ENCODE results near the gene TBL2.
A peak's percentile ranks its signal among the peaks of the same experiment; 100 is the strongest.
"Not testable (repeated sequence)": the region's sequence is repeated elsewhere in the genome, so short reads cannot be mapped to it uniquely, and the experiment has no call there.

The TBL2 gene

GRCh38 chr7:73533742-73534141 lies 44.6 kb downstream of the TBL2 start:
- no peak for DNase-seq (ENCODE audit: low read depth)
- no peak for TF ChIP-seq CTCF (conservative IDR thresholded peaks at IDR 0.05; ENCODE audit: low read depth, low read length)

GRCh38 chr7:73532224-73532623 lies 46.2 kb downstream of the TBL2 start:
- H3K4me3 ChIP-seq (ENCODE audit: low read depth, low read length): no peak overlapping the region
- TF ChIP-seq CTCF (conservative IDR thresholded peaks at IDR 0.05; ENCODE audit: low read depth, low read length): no peak
- DNase-seq (ENCODE audit: low read depth): no peak

More at GRCh38 chr7:73533742-73534141, 44.6 kb downstream of the TBL2 start:
- H3K4me3 ChIP-seq (ENCODE audit: low read depth, low read length): no peak overlapping the region

GRCh38 chr7:73530800-73531199 lies 47.6 kb downstream of the TBL2 start:
- no peak for TF ChIP-seq CTCF (conservative IDR thresholded peaks at IDR 0.05; ENCODE audit: low read depth, low read length)
- no peak overlapping the region for H3K4me3 ChIP-seq (ENCODE audit: low read depth, low read length)
- no peak for DNase-seq (ENCODE audit: low read depth)

GRCh38 chr7:73526896-73527821 lies 51.2 kb downstream of the TBL2 start:
- DNase-seq (ENCODE audit: low read depth): no peak
- TF ChIP-seq CTCF (conservative IDR thresholded peaks at IDR 0.05; ENCODE audit: low read depth, low read length): no peak
- no peak overlapping the region for H3K4me3 ChIP-seq (ENCODE audit: low read depth, low read length)

- not testable (repeated sequence) for H3K4me3 ChIP-seq (ENCODE audit: low read depth, low read length); DNase-seq (ENCODE audit: low read depth)
Measured at GRCh38 chr7:73526158-73526494, 52.3 kb downstream of the TBL2 start.

- peak; percentile 99 for DNase-seq (ENCODE audit: low read depth)
- no peak for TF ChIP-seq CTCF (conservative IDR thresholded peaks at IDR 0.05; ENCODE audit: low read depth, low read length)
- peak within 1 kb of the TSS; percentile 80 for H3K4me3 ChIP-seq (ENCODE audit: low read depth, low read length)
Measured at GRCh38 chr7:73522105-73522872, 56.1 kb downstream of the TBL2 start, which contains the start of gene BAZ1B. BAZ1B (minus strand) TSS chr7:73522293; CDS start chr7:73521933, 360 bp downstream.

GRCh38 chr7:73521636-73522104 lies 56.7 kb downstream of the TBL2 start:
- TF ChIP-seq CTCF (conservative IDR thresholded peaks at IDR 0.05; ENCODE audit: low read depth, low read length): no peak
- H3K4me3 ChIP-seq (ENCODE audit: low read depth, low read length): peak overlapping the region; percentile 80
- DNase-seq (ENCODE audit: low read depth): peak; percentile 36
